GM06990 (cell line): ENCODE results near the gene RGN.

Source experiments
- DNase-seq: peaks from one replicate; pipeline ENCODE4 v3.0.0-alpha.2; 2011; ENCODE audit not compliant: insufficient read length; ENCODE audit errors: extremely low read depth
- H3K27me3 ChIP-seq: replicated peaks from 2 replicates; pipeline ENCODE4 v1.6.0; 2011; ENCODE audit warnings: low read length; ENCODE audit not compliant: control insufficient read depth, insufficient read depth
- H3K36me3 ChIP-seq: 2 replicates; pipeline ENCODE4 v1.5.1; 2011; ENCODE audit warnings: low read length; ENCODE audit not compliant: control insufficient read depth, insufficient read depth
- H3K4me3 ChIP-seq: replicated peaks from 2 replicates; pipeline ENCODE4 v1.5.1; 2011; ENCODE audit warnings: low read depth, mild to moderate bottlenecking, control low read depth, low read length
- TF ChIP-seq, protein P1 (sequence below): IDR thresholded peaks from 2 replicates; pipeline ENCODE4 v1.5.1; 2011; ENCODE audit warnings: low read length, control low read depth, mild to moderate bottlenecking, inconsistent platforms; ENCODE audit not compliant: insufficient read depth, poor library complexity, severe bottlenecking

The RGN gene

DNA sequence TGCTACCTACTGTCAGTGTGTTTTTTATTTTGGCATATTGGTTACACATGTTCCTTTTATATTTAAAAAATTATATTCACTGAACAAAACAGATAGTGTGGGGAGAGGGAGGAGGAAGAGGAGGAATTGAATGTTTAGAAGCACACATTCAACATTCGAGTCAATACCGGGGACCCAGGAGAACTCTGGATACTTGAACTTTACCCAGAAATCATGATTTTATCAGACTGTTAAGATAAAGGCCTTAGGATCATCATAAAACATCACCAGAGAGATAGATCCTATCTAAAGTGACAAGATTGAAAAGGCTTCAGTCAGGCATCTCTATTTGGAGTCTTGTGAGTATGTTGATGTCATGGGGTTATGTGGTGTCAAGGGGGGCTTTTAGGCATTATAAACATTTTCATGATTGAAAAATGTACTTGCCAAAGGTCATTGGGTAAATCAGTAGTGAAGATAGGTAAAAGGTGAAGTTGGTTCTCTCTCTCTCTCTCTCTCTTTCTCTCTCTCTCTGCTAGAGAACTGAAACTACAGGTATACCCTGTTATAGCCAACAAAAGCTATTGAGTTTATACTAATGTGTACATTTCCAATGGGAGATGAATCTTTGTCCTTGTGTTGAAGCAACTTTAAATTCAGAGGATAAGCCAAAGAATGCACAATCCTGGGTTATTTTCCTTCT lies 16.9 kb upstream of the RGN start:
- Histone ChIP-seq H3K4me3 (no peak overlapping the region), H3K27me3 (no peaks in the 10 kb centered on the region), H3K36me3 (no peaks in the 10 kb centered on the region)
- DNase-seq = no peak
- TF ChIP-seq, protein P1, sequence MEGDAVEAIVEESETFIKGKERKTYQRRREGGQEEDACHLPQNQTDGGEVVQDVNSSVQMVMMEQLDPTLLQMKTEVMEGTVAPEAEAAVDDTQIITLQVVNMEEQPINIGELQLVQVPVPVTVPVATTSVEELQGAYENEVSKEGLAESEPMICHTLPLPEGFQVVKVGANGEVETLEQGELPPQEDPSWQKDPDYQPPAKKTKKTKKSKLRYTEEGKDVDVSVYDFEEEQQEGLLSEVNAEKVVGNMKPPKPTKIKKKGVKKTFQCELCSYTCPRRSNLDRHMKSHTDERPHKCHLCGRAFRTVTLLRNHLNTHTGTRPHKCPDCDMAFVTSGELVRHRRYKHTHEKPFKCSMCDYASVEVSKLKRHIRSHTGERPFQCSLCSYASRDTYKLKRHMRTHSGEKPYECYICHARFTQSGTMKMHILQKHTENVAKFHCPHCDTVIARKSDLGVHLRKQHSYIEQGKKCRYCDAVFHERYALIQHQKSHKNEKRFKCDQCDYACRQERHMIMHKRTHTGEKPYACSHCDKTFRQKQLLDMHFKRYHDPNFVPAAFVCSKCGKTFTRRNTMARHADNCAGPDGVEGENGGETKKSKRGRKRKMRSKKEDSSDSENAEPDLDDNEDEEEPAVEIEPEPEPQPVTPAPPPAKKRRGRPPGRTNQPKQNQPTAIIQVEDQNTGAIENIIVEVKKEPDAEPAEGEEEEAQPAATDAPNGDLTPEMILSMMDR = no peak

DNA sequence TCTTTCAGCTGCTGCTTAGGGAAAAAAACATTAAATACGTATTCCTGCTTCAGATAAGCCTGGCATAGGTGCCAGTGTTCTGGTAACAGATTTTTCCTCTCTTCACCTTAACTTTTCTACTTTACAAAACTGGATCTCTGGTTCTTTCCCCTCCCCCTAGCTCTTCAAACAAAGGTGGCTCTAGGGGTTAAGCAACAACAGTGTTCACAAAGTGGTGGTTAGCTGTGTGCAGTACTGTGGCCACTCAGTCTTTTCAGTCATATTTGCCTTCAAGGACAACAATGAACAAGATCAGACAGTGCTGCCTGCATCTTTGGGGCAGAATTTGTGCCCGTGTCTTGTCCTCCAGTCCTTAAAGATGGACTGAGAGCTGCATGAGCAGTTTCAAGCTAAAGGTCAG lies 15.1 kb upstream of the RGN start:
- H3K36me3 ChIP-seq = no peaks in the 10 kb centered on the region
- no peak for DNase-seq
- no peaks in the 10 kb centered on the region for H3K27me3 ChIP-seq
- no peak overlapping the region for H3K4me3 ChIP-seq
- TF ChIP-seq, protein P1 = no peak

- Histone ChIP-seq H3K27me3 (no peaks in the 10 kb centered on the region), H3K4me3 (no peak overlapping the region), H3K36me3 (no peaks in the 10 kb centered on the region)
- TF ChIP-seq, protein P1 = no peak
- no peak for DNase-seq
These were observed 10.0 kb upstream of the RGN start for GRCh38 chrX:47068214-47068613.

- no peaks in the 10 kb centered on the region for H3K36me3 ChIP-seq
- no peak for DNase-seq
- H3K4me3 ChIP-seq = no peak overlapping the region
- H3K27me3 ChIP-seq = no peaks in the 10 kb centered on the region
- TF ChIP-seq, protein P1 = no peak
These were observed 9.5 kb upstream of the RGN start for GRCh38 chrX:47068720-47069119.

DNA sequence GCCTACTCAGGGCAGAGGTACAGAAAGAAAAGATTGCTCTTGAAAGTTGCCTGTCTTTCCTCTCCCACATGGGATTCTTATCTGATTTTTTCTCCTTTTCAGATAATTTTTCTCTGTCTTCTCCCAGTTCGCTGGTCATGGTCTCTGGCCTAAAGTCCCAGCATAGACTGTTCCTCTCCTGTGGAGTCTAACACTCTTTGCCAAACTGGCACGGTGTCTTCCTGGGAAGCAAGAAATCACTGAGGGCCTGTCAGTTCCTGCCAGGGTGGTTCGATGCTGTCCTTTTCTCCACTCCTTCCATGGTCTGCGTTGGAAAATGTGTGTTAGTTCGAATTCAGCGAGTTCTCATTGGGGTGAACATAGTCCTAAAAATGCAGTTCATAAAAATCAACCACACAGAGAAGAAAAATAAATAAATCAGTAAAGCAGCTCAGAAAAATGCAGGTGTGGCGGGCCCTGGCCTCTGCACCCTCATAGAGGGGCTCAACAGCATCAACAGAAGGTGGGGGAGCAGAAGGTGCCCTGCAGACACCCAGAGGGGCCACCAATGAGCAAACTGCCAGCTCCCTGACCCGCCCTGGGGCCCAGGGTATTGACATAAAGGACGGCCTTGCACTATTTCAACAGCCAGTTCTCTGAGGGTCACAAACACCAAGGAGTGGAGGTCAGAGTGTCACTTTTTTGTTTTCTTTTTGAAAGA lies 2.1 kb downstream of the RGN start:
- TF ChIP-seq, protein P1 = no peak
- no peaks in the 10 kb centered on the region for H3K27me3 ChIP-seq
- no peaks in the 10 kb centered on the region for H3K36me3 ChIP-seq
- DNase-seq = no peak
- H3K4me3 ChIP-seq = no peak overlapping the region

DNA sequence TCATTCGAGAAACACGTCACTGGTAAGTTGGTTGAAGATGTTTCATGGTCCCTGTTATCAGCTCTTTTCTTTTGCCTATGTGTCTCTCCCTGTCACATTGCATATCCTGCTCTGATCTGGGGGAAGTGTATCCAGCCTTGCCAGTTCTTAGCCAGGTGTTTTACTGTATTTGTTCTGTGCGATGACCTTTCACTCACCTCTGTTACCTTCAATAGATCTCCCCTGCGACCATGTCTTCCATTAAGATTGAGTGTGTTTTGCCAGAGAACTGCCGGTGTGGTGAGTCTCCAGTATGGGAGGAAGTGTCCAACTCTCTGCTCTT lies 2.6 kb downstream of the RGN start:
- no peak for DNase-seq
- Histone ChIP-seq H3K27me3 (no peaks in the 10 kb centered on the region), H3K36me3 (no peaks in the 10 kb centered on the region), H3K4me3 (no peak overlapping the region)
- TF ChIP-seq, protein P1 = no peak
